ENCODE measurements around the gene ZNF408. TPM values are rescaled to one million over a fixed set of nuclear protein-coding genes. Genes with fewer than 3 reads are reported as not detected.

The ZNF408 gene
- total and polyA plus RNA-seq, 2 donors (not counting 3 experiments of a cell fraction or from before 2014, with no cell fraction given) = 7.8 to 10.9 TPM

- dilution Hi-C loops (cut with MboI; ENCODE audit: extremely low pct_ligation_motif_present, low sequenced_read_pairs) = no loop called here
- Histone ChIP-seq H3K4me1 (ENCODE audit: control insufficient read depth, extremely low read depth, insufficient read depth, low read length) (no peaks in the 10 kb centered on the region), H3K36me3 (ENCODE audit: control insufficient read depth in 2 of 2, extremely low read depth in 1 of 2, insufficient read depth in 2 of 2, low read length in 2 of 2) (peaks cover 16 to 40% of the 10 kb centered on the region in 2 experiments), H3K4me3 (replicated peaks in 1 of 3; ENCODE audit: insufficient read depth in 1 of 3, low read depth in 1 of 3, low read length in 3 of 3) (no peak overlapping the region), H3K9me1 (replicated peaks; ENCODE audit: control insufficient read depth, extremely low read depth, insufficient read depth, low read length) (no peaks in the 10 kb centered on the region), H4K20me1 (replicated peaks; ENCODE audit: control insufficient read depth, extremely low read depth, insufficient read depth, low read length) (no peaks in the 10 kb centered on the region), H3K27me3 (ENCODE audit: control insufficient read depth in 2 of 2, insufficient read depth in 2 of 2, low read length in 2 of 2) (no peaks in the 10 kb centered on the region), H2AFZ (ENCODE audit: low read depth, low read length) (no peak overlapping the region), H3K27ac (ENCODE audit: insufficient read depth, low read depth, low read length) (no peak overlapping the region), H3K9ac (replicated peaks; ENCODE audit: extremely low read depth, insufficient read depth, low read length) (no peak overlapping the region), H3K79me2 (ENCODE audit: control insufficient read depth, insufficient read depth, low read length) (no peaks in the 10 kb centered on the region), H3K4me2 (ENCODE audit: insufficient read depth, low read length) (no peak overlapping the region), H3K9me3 (replicated peaks; ENCODE audit: control insufficient read depth, insufficient read depth, low read length) (no peaks in the 10 kb centered on the region)
- FAIRE-seq (no peak), DNase-seq (ENCODE audit: low read depth, low spot score) (no peak)
- intact Hi-C loops (cut with micrococcal nuclease) = no loop called here
- ChIA-PET POLR2A (no interaction called here), CTCF (no interaction called here)
- BruUV-seq (replicated peaks) = no TSS peak
- TF ChIP-seq JUN (IDR thresholded peaks at IDR 0.05; ENCODE audit: borderline replicate concordance, insufficient read depth, insufficient read length, low read depth) (no peak), POLR2AphosphoS5 (IDR thresholded peaks at IDR 0.05; ENCODE audit: insufficient read depth, low read depth, low read length) (no peak), EZH2 (IDR thresholded peaks at IDR 0.05; ENCODE audit: borderline replicate concordance, low read depth, low read length, severe bottlenecking) (no peak), GATA2 (IDR thresholded peaks at IDR 0.05; ENCODE audit: insufficient read depth, insufficient read length, low read depth, low read length) (no peak), FOS (IDR thresholded peaks at IDR 0.05; ENCODE audit: borderline replicate concordance, insufficient read depth, low read length) (no peak), POLR2A (IDR thresholded peaks at IDR 0.05; ENCODE audit: low read depth, low read length) (no peak), MYC (IDR thresholded peaks at IDR 0.05; ENCODE audit: low read depth, low read length) (no peak)
- TF ChIP-seq, protein P1, sequence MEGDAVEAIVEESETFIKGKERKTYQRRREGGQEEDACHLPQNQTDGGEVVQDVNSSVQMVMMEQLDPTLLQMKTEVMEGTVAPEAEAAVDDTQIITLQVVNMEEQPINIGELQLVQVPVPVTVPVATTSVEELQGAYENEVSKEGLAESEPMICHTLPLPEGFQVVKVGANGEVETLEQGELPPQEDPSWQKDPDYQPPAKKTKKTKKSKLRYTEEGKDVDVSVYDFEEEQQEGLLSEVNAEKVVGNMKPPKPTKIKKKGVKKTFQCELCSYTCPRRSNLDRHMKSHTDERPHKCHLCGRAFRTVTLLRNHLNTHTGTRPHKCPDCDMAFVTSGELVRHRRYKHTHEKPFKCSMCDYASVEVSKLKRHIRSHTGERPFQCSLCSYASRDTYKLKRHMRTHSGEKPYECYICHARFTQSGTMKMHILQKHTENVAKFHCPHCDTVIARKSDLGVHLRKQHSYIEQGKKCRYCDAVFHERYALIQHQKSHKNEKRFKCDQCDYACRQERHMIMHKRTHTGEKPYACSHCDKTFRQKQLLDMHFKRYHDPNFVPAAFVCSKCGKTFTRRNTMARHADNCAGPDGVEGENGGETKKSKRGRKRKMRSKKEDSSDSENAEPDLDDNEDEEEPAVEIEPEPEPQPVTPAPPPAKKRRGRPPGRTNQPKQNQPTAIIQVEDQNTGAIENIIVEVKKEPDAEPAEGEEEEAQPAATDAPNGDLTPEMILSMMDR (IDR thresholded peaks at IDR 0.05; ENCODE audit: extremely low read depth in 1 of 2, insufficient read depth in 1 of 2, low read depth in 1 of 2, low read length in 2 of 2) = no peak
- TF ChIP-seq, protein P2, sequence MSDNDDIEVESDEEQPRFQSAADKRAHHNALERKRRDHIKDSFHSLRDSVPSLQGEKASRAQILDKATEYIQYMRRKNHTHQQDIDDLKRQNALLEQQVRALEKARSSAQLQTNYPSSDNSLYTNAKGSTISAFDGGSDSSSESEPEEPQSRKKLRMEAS (IDR thresholded peaks at IDR 0.05; ENCODE audit: insufficient read depth, insufficient read length) = no peak
Observed at GRCh38 chr11:46671958-46672315, 28.9 kb upstream of the ZNF408 start.

All from endothelial cell of umbilical vein (primary cell).